ENCODE measurements around the gene SCFD2. TPM values are rescaled to one million over a fixed set of nuclear protein-coding genes. Genes with fewer than 3 reads are reported as not detected.

Gene SCFD2
- total RNA-seq, 1 experiment from 2014 or later: 8.1 TPM

DNA sequence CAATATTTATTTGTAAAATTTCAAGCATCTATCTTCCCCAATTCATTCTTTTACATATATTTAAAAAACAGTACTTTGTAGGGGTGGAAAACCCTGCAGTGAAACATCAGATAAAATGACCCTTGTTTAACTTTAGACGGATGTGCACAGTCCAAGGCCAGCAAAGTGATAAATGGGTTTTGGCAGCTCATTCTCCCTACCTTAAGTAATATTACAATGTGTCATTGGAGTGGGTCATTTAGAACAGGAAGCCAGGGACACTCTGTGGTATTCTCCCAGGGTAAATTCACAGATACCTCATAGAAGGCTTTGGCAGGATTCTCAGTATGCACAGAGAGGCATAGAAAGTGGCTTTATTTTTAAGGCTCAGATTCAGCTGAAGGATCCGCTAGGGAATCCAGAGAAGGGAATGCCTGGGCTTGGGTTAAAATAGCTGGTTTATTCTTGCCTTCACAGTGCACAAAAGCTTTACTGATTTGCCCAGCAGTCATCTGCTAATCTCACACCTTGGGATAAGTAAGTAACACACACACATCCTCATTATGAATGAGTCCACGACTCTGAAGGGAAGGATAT is 297.0 kb downstream of the SCFD2 start:
- no peaks in the 10 kb centered on the region for H3K27me3 ChIP-seq (ENCODE audit: insufficient read depth, low read depth)
- no peaks in the 10 kb centered on the region for H3K36me3 ChIP-seq (ENCODE audit: low read depth)
- DNase-seq: no peak
- no peak overlapping the region for H3K4me2 ChIP-seq
- no peaks in the 10 kb centered on the region for H3K79me2 ChIP-seq (ENCODE audit: low read depth)
- 0 out of 2 replicates have a peak, but pooled peaks cover 7% of the 10 kb centered on the region for H3K4me1 ChIP-seq (replicated peaks; ENCODE audit: insufficient read depth)
- H3K27ac ChIP-seq: no peak overlapping the region
- H2AFZ ChIP-seq: no peak overlapping the region
- intact Hi-C loops (cut with micrococcal nuclease; ENCODE audit: unreplicated experiment): no loop called here
- H3K9me3 ChIP-seq (ENCODE audit: insufficient read depth, low read depth): no peaks in the 10 kb centered on the region
- no peaks in the 10 kb centered on the region for H3F3A ChIP-seq (ENCODE audit: insufficient read depth, low read depth)
- H3K4me3 ChIP-seq: no peak overlapping the region
- BruUV-seq (replicated peaks): no TSS peak
- POLR2A ChIA-PET (ENCODE audit: unreplicated experiment): no interaction called here
- TF ChIP-seq, protein P1, sequence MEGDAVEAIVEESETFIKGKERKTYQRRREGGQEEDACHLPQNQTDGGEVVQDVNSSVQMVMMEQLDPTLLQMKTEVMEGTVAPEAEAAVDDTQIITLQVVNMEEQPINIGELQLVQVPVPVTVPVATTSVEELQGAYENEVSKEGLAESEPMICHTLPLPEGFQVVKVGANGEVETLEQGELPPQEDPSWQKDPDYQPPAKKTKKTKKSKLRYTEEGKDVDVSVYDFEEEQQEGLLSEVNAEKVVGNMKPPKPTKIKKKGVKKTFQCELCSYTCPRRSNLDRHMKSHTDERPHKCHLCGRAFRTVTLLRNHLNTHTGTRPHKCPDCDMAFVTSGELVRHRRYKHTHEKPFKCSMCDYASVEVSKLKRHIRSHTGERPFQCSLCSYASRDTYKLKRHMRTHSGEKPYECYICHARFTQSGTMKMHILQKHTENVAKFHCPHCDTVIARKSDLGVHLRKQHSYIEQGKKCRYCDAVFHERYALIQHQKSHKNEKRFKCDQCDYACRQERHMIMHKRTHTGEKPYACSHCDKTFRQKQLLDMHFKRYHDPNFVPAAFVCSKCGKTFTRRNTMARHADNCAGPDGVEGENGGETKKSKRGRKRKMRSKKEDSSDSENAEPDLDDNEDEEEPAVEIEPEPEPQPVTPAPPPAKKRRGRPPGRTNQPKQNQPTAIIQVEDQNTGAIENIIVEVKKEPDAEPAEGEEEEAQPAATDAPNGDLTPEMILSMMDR (conservative IDR thresholded peaks at IDR 0.05): no peak
- TF ChIP-seq EZH2 (IDR thresholded peaks at IDR 0.05; ENCODE audit: low read depth): no peak
- no peaks in the 10 kb centered on the region for H4K20me1 ChIP-seq (ENCODE audit: insufficient read depth)
- CTCF ChIA-PET: no interaction called here
- H3K9me2 ChIP-seq (ENCODE audit: insufficient read depth): no peaks in the 10 kb centered on the region

DNA sequence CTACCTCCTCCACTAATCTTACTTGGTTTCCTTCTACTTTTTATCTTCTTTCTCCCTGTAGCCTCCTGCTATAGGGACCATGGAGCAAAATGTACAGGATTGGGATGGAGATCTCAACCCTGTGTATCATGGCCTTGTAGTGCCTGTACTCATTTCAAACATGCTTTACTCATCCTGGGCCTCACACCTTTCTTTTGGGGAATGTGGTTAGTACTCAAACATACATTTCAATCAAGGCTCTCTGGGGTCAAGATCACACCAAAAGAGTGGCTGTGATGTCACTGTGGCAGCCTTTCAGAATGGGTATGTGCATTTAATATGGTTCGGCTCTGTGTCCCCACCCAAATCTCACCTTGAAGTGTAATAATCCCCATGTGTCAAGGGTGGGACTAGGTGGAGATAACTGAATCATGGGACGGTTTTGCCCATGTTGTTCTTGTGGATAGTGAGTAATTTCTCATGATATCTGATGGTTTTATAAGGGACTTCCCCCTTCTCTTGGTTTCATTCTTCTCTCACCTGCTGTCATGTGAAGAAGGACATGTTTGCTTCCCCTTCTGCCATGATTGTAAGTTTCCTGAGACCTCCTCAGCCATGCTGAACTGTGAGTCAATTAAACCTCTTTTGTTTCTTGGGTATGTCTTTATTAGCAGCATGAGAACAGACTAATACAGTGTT is 298.6 kb downstream of the SCFD2 start:
- DNase-seq: no peak
- CTCF ChIA-PET: no interaction called here

DNA sequence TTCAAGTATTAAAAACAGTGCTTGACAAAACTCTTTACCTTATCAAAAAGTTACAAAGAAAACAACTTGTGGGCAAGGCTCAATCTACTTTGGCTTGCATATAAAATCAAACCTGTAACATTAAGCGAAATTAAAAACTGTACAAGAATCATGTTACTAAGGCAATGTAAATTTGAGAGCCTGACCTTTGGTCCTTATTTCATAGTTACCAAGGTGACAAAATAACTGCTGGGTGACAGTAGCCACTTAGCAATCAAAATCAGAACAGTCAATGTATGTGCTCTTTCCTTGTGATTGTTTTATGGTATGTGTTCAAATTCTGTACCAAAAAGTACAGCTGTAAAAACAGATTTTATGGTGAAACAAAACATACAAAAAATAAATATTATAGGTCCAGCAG is 299.7 kb downstream of the SCFD2 start:
- no TSS peak for BruUV-seq (replicated peaks)
- H3K36me3 ChIP-seq (ENCODE audit: low read depth): no peaks in the 10 kb centered on the region
- no peak overlapping the region for H2AFZ ChIP-seq
- no peak for DNase-seq
- no peaks in the 10 kb centered on the region for H3K79me2 ChIP-seq (ENCODE audit: low read depth)
- no peaks in the 10 kb centered on the region for H4K20me1 ChIP-seq (ENCODE audit: insufficient read depth)
- H3K9me3 ChIP-seq (ENCODE audit: insufficient read depth, low read depth): no peaks in the 10 kb centered on the region
- no peaks in the 10 kb centered on the region for H3K27me3 ChIP-seq (ENCODE audit: insufficient read depth, low read depth)
- 0 out of 2 replicates have a peak, but pooled peaks cover 7% of the 10 kb centered on the region for H3K4me1 ChIP-seq (replicated peaks; ENCODE audit: insufficient read depth)
- no peak for TF ChIP-seq EZH2 (IDR thresholded peaks at IDR 0.05; ENCODE audit: low read depth)
- TF ChIP-seq, protein P1 (conservative IDR thresholded peaks at IDR 0.05): no peak
- no peak overlapping the region for H3K27ac ChIP-seq
- ChIA-PET CTCF (no interaction called here), POLR2A (ENCODE audit: unreplicated experiment) (no interaction called here)
- no peak overlapping the region for H3K4me2 ChIP-seq
- no peaks in the 10 kb centered on the region for H3F3A ChIP-seq (ENCODE audit: insufficient read depth, low read depth)
- no peak overlapping the region for H3K4me3 ChIP-seq
- intact Hi-C loops (cut with micrococcal nuclease; ENCODE audit: unreplicated experiment): no loop called here
- H3K9me2 ChIP-seq (ENCODE audit: insufficient read depth): no peaks in the 10 kb centered on the region

More for the DNA sequence above, 298.6 kb downstream of the SCFD2 start:
- intact Hi-C loops (cut with micrococcal nuclease; ENCODE audit: unreplicated experiment): no loop called here
- Histone ChIP-seq H3K27ac (no peak overlapping the region), H2AFZ (no peak overlapping the region), H3K36me3 (ENCODE audit: low read depth) (no peaks in the 10 kb centered on the region), H3K4me1 (replicated peaks; ENCODE audit: insufficient read depth) (0 out of 2 replicates have a peak, but pooled peaks cover 7% of the 10 kb centered on the region), H3K9me3 (ENCODE audit: insufficient read depth, low read depth) (no peaks in the 10 kb centered on the region), H3K27me3 (ENCODE audit: insufficient read depth, low read depth) (no peaks in the 10 kb centered on the region), H3K4me3 (no peak overlapping the region), H4K20me1 (ENCODE audit: insufficient read depth) (no peaks in the 10 kb centered on the region), H3K79me2 (ENCODE audit: low read depth) (no peaks in the 10 kb centered on the region), H3K9me2 (ENCODE audit: insufficient read depth) (no peaks in the 10 kb centered on the region), H3F3A (ENCODE audit: insufficient read depth, low read depth) (no peaks in the 10 kb centered on the region), H3K4me2 (no peak overlapping the region)
- no TSS peak for BruUV-seq (replicated peaks)
- POLR2A ChIA-PET (ENCODE audit: unreplicated experiment): no interaction called here
- no peak for TF ChIP-seq EZH2 (IDR thresholded peaks at IDR 0.05; ENCODE audit: low read depth)
- TF ChIP-seq, protein P1 (conservative IDR thresholded peaks at IDR 0.05): no peak

Measured in PC-9 (cell line).